SH-SY5Y (cell line): ENCODE data around the gene NAB2.

ENCODE experiments used
- GATA2 ChIP-seq: IDR thresholded peaks from 2 replicates; pipeline ENCODE4 v1.6.1; 2011; ENCODE audit warnings: mild to moderate bottlenecking, low read depth, low read length
- GATA3 ChIP-seq: IDR thresholded peaks from 2 replicates; pipeline ENCODE4 v1.6.1; 2011; ENCODE audit warnings: low read depth, mild to moderate bottlenecking, low read length, moderate library complexity

DNA sequence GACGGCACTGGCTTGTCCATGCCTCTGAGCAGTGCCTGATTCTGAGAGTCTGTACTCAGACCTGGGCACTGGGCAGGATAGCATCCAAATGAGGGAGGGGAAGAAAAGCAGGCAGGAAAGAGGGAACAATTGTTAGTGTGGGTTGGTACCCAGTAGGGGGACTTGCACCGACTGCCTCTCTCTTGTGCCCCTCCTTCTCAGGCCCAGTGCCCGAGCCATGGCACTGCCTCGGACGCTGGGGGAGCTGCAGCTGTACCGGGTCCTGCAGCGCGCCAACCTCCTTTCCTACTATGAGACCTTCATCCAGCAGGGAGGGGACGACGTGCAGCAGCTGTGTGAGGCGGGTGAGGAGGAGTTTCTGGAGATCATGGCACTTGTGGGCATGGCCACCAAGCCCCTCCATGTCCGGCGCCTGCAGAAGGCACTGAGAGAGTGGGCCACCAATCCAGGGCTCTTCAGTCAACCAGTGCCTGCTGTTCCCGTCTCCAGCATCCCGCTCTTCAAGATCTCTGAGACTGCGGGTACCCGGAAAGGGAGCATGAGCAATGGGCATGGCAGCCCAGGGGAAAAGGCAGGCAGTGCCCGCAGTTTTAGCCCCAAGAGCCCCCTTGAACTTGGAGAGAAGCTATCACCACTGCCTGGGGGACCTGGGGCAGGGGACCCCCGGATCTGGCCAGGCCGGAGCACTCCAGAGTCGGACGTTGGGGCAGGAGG lies 2.2 kb downstream of the NAB2 start:
- TF ChIP-seq GATA2 (no peak), GATA3 (no peak)
